HG03575 (cell line): ENCODE results near the gene TUBGCP5.
A peak's percentile ranks its signal among the peaks of the same experiment; 100 is the strongest.
"Not testable (repeated sequence)": the region's sequence is repeated elsewhere in the genome, so short reads cannot be mapped to it uniquely, and the experiment has no call there.

Source experiments
- ATAC-seq: cut with Tn5 transposase; IDR thresholded peaks from one replicate; pipeline ENCODE4 v1.9.1; 2021; ENCODE audit not compliant: unreplicated experiment, insufficient number of reproducible peaks, low FRiP score; ENCODE audit errors: extremely low read depth

Gene TUBGCP5

GRCh38 chr15:23048572-23049282, 9.4 kb upstream of the TUBGCP5 start:
- ATAC-seq: not testable (repeated sequence)

GRCh38 chr15:23043987-23044386, 4.6 kb upstream of the TUBGCP5 start:
- ATAC-seq: not testable (repeated sequence)

- ATAC-seq: not testable (repeated sequence)
Observed at GRCh38 chr15:23043535-23043934, 4.2 kb upstream of the TUBGCP5 start.

- not testable (repeated sequence) for ATAC-seq
Observed at GRCh38 chr15:23041736-23042135, 2.4 kb upstream of the TUBGCP5 start.

- no peak for ATAC-seq
Observed at GRCh38 chr15:23039917-23040281, 530 bp upstream of the TUBGCP5 start.

GRCh38 chr15:23038726-23039142, 635 bp downstream of the TUBGCP5 start:
- peak; percentile 26 for ATAC-seq

GRCh38 chr15:23035964-23036566, 3.3 kb downstream of the TUBGCP5 start:
- ATAC-seq: no peak

GRCh38 chr15:23033979-23034378, 5.4 kb downstream of the TUBGCP5 start:
- no peak for ATAC-seq

- no peak for ATAC-seq
Observed at GRCh38 chr15:23026218-23026617, 13.2 kb downstream of the TUBGCP5 start.

- ATAC-seq: no peak
Observed at GRCh38 chr15:23022156-23022555, 17.2 kb downstream of the TUBGCP5 start.

GRCh38 chr15:23014394-23015000, 24.9 kb downstream of the TUBGCP5 start:
- ATAC-seq: no peak

- ATAC-seq: no peak
Observed at GRCh38 chr15:23013681-23014080, 25.7 kb downstream of the TUBGCP5 start.

- ATAC-seq: not testable (repeated sequence)
Observed at GRCh38 chr15:23012616-23013015, 26.8 kb downstream of the TUBGCP5 start.

- no peak for ATAC-seq
Observed at GRCh38 chr15:23003736-23004135, 35.6 kb downstream of the TUBGCP5 start.

GRCh38 chr15:23002920-23003319, 36.4 kb downstream of the TUBGCP5 start:
- no peak for ATAC-seq

GRCh38 chr15:22995795-22996194, 43.6 kb downstream of the TUBGCP5 start:
- ATAC-seq: no peak

GRCh38 chr15:22992024-22992326, 47.4 kb downstream of the TUBGCP5 start:
- no peak for ATAC-seq

- ATAC-seq: no peak
Observed at GRCh38 chr15:22989576-22990477, 49.5 kb downstream of the TUBGCP5 start.

GRCh38 chr15:22988811-22989210, 50.6 kb downstream of the TUBGCP5 start:
- ATAC-seq: no peak
